Measurements from ENCODE around the gene CEP83. TPM values are rescaled to one million over a fixed set of nuclear protein-coding genes. Genes with fewer than 3 reads are reported as not detected.

CEP83 gene
- total and polyA plus RNA-seq, 10 donors = 6.8 to 29.0 (median 14.0) TPM

- Histone ChIP-seq H3K27me3 (replicated peaks in 1 of 7) (no peaks in the 10 kb centered on the region), H3K36me3 (no peaks in the 10 kb centered on the region), H3K4me1 (peaks cover 0 to 3% (median 0%) of the 10 kb centered on the region in 6 donors), H3K9me3 (peaks cover 3 to 62% (median 54%) of the 10 kb centered on the region in 8 donors), H3K4me3 (no peak overlapping the region), H3K27ac (no peak overlapping the region)
- no peak for DNase-seq
- intact Hi-C loops (cut with DNase I; ENCODE audit: low total_unique reads) = no loop called here
- TF ChIP-seq POLR2A (IDR thresholded peaks at IDR 0.05) = no peak
- TF ChIP-seq POLR2AphosphoS5 (IDR thresholded peaks at IDR 0.05) = no peak
- TF ChIP-seq CTCF (IDR thresholded peaks at IDR 0.05 in 8 of 11, conservative IDR thresholded peaks at IDR 0.05 in 3 of 11) = no peak
- WGBS, 5 donors = 91 to 100% (median 93%) methylated on average over 1 of the region's 1 CpG
These were observed 41.1 kb downstream of the CEP83 start for GRCh38 chr12:94418517-94418916.

- Histone ChIP-seq H3K27me3 (replicated peaks in 1 of 7) (no peaks in the 10 kb centered on the region), H3K4me3 (no peak overlapping the region), H3K27ac (no peak overlapping the region), H3K36me3 (no peaks in the 10 kb centered on the region), H3K9me3 (peaks cover 0 to 43% (median 35%) of the 10 kb centered on the region in 8 donors), H3K4me1 (peaks cover 0 to 3% (median 0%) of the 10 kb centered on the region in 6 donors)
- TF ChIP-seq CTCF (IDR thresholded peaks at IDR 0.05 in 8 of 11, conservative IDR thresholded peaks at IDR 0.05 in 3 of 11) = no peak
- no peak for TF ChIP-seq POLR2AphosphoS5 (IDR thresholded peaks at IDR 0.05)
- TF ChIP-seq POLR2A (IDR thresholded peaks at IDR 0.05) = no peak
- intact Hi-C loops (cut with DNase I; ENCODE audit: low total_unique reads) = no loop called here
- no peak for DNase-seq
- 91 to 97% (median 93%) methylated on average over 2 of the region's 2 CpGs for WGBS, 5 donors
These were observed 43.1 kb downstream of the CEP83 start for GRCh38 chr12:94416613-94417012.

GRCh38 chr12:94415066-94415465, 44.6 kb downstream of the CEP83 start:
- H3K4me1 ChIP-seq = peaks cover 0 to 3% (median 0%) of the 10 kb centered on the region in 6 donors
- peaks cover 0 to 6% (median 0%) of the 10 kb centered on the region in 6 donors for H3K36me3 ChIP-seq

More at GRCh38 chr12:94415066-94415465, 44.6 kb downstream of the CEP83 start:
- intact Hi-C loops (cut with DNase I; ENCODE audit: low total_unique reads) = no loop called here
- no peak for DNase-seq
- TF ChIP-seq POLR2A (IDR thresholded peaks at IDR 0.05) (no peak), POLR2AphosphoS5 (IDR thresholded peaks at IDR 0.05) (no peak), CTCF (IDR thresholded peaks at IDR 0.05 in 8 of 11, conservative IDR thresholded peaks at IDR 0.05 in 3 of 11) (no peak)
- Histone ChIP-seq H3K27me3 (replicated peaks in 1 of 7) (no peaks in the 10 kb centered on the region), H3K4me3 (no peak overlapping the region), H3K9me3 (peaks cover 0 to 27% (median 19%) of the 10 kb centered on the region in 8 donors), H3K27ac (no peak overlapping the region)

Measured in spleen (tissue), 11 donors.